Activated T-cell treated with anti-CD3 and anti-CD28 coated beads, Interleukin-2, amount 50 U/mL, for 72 hours (primary cell): ENCODE data around the gene TYROBP. TPM values are rescaled to one million over a fixed set of nuclear protein-coding genes. Genes with fewer than 3 reads are reported as not detected.

Experiments used
- ATAC-seq, 2 donors: fragments of 150-1000 bp; cut with Tn5 transposase; replicated peaks in 1 of 2; 2 replicates each; pipeline ENCODE4 v1.10.0; 2021; ENCODE audit warnings: moderate library complexity in 2 of 2, mild to moderate bottlenecking in 1 of 2
- DNase-seq, 2 donors: peaks; one replicate each; pipeline ENCODE4 v3.0.0; 2021 to 2022; ENCODE audit warnings: mixed read lengths in 1 of 2
- H3K27ac Mint-ChIP-seq: one replicate; pipeline ENCODE4 v1.8.0; 2022; ENCODE audit warnings: mild to moderate bottlenecking, moderate library complexity, mixed read lengths
- H3K27me3 Mint-ChIP-seq: one replicate; pipeline ENCODE4 v1.8.0; 2022; ENCODE audit warnings: low read depth, mixed read lengths
- H3K36me3 Mint-ChIP-seq, 2 donors: one replicate each; pipeline ENCODE4 v1.8.0; 2022; ENCODE audit warnings: mixed read lengths in 2 of 2, mild to moderate bottlenecking in 1 of 2; ENCODE audit not compliant: insufficient read depth in 2 of 2
- H3K4me1 Mint-ChIP-seq: one replicate; pipeline ENCODE4 v1.8.0; 2022; ENCODE audit warnings: low read depth, mixed read lengths
- H3K4me3 Mint-ChIP-seq, 2 donors: one replicate each; pipeline ENCODE4 v1.8.0; 2022; ENCODE audit warnings: mild to moderate bottlenecking in 2 of 2, mixed read lengths in 2 of 2, moderate library complexity in 2 of 2
- H3K9me3 Mint-ChIP-seq, 2 donors: one replicate each; pipeline ENCODE4 v1.8.0; 2022; ENCODE audit warnings: mixed read lengths in 2 of 2
- total RNA-seq, 2 donors: library from RNA; stranded (reverse); gene quantifications; one replicate each; pipeline ENCODE4 v1.2.3, GENCODE V29; 2022

The TYROBP gene
- total RNA-seq, 2 donors from 2014 or later = 1.3 TPM; not detected in 1

DNA sequence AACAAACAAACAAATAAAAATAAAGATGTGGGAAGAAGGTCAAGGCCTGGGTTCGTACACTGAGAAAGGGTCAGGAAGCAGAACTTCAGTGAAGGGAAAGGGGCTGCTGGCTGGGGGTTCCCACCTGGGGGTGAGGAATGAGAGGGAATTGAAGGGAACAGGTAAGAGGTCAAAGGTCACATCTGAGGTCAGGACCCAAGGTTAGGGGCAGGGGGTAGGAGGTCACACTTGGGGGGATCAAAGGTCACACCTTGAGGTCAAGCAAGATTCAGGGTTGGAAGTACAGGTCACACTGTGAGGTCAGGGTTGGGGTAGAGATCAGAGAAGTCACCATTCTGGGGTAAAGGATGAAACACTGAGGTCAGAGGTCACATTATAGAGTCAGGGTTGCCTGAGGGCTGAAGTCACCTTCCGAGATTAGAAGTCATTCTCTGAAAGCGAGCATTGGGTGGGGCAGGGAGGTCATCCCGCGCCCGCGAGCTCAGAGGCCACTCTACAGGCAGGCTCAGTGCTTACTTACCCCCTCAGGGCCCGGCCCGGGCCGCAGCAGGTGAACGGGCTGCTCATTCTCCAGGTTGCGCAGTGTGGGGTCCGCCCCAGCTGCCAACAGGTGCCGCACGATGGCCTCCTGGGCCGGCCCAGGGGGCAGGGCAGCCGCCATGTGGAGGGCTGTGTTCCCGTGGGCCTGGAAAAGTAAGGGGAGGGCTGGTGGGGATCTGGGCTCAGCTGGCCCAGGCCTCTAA lies 18.6 kb downstream of the TYROBP start:
- Mint-ChIP-seq H3K36me3 (peaks cover 16 to 45% of the 10 kb centered on the region in 2 donors), H3K27ac (no peak overlapping the region), H3K4me1 (peaks cover 15% of the 10 kb centered on the region), H3K9me3 (no peaks in the 10 kb centered on the region), H3K27me3 (no peaks in the 10 kb centered on the region), H3K4me3 (no peak overlapping the region)
- ATAC-seq (no peak), DNase-seq (no peak)

DNA sequence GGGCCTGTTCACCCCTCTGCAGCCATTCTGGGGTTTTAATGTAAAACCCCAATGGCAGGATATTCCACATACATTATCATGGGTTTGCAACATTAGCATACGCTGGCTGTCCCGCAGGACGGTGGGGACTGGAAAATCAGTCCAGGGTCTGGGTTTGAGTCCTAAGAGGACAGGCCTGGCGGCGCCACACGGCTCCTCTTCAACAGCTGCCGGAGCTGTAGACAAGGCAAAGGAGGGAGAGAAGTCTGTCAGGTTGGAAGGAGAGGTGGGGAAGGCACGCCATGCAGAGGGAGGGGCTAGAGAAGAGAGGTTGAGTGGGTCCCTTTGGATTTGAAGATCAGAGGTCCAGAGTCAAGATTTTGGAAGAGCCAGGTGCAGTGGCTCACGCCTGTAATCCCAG lies 19.7 kb downstream of the TYROBP start:
- H3K9me3 Mint-ChIP-seq = no peaks in the 10 kb centered on the region
- no peaks in the 10 kb centered on the region for H3K27me3 Mint-ChIP-seq
- no peak overlapping the region for H3K27ac Mint-ChIP-seq
- DNase-seq (no peak), ATAC-seq (no peak)
- H3K36me3 Mint-ChIP-seq = peaks cover 16 to 43% of the 10 kb centered on the region in 2 donors
- H3K4me3 Mint-ChIP-seq = no peak overlapping the region
- H3K4me1 Mint-ChIP-seq = peaks cover 21% of the 10 kb centered on the region

DNA sequence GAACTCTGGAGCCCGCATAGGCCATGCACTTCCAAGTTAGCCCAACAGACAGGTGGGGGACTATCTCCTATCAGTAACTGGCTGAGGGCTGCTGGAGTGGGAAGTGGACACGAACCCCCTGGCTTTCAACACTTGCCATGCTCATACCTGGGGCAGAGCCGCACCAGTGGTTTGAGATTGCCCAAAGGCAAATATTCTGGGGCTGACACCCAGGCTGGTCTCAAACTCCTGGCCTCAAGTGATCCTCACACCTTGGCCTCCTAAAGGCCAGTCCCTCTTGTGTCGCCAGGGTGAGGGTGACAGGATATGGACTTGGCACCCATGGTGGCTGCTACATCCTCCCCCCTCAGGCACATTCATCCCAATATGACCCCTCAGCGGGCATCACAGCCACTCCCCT lies 20.9 kb downstream of the TYROBP start:
- DNase-seq (no peak), ATAC-seq (no peak)
- Mint-ChIP-seq H3K36me3 (peaks cover 13 to 33% of the 10 kb centered on the region in 2 donors), H3K27ac (no peak overlapping the region), H3K9me3 (no peaks in the 10 kb centered on the region), H3K4me3 (no peak overlapping the region), H3K4me1 (peaks cover 15% of the 10 kb centered on the region), H3K27me3 (no peaks in the 10 kb centered on the region)

DNA sequence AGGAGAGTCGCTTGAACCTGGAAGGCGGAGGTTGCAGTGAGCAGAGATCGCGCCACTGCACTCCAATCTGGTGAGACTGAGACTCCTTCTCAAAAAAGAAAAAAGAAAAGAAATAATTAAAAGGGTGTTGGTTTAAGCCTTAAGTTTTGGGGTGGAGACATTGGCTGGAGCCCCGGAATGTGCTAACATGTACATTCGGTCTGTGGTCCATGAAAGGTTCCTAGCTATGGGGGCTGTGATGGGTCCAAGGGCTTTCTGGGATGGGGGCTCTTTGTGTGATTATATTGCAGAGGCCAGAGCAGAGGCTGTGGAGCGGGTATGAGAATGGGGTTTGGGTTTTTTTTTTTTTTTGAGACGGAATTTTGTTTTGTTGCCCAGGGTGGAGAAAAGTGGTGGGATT lies 22.2 kb downstream of the TYROBP start:
- peaks cover 15% of the 10 kb centered on the region for H3K4me1 Mint-ChIP-seq
- no peak overlapping the region for H3K4me3 Mint-ChIP-seq
- ATAC-seq (no peak), DNase-seq (no peak)
- H3K27me3 Mint-ChIP-seq = no peaks in the 10 kb centered on the region
- no peak overlapping the region for H3K27ac Mint-ChIP-seq
- peaks cover 12 to 27% of the 10 kb centered on the region in 2 donors for H3K36me3 Mint-ChIP-seq
- no peaks in the 10 kb centered on the region for H3K9me3 Mint-ChIP-seq

DNA sequence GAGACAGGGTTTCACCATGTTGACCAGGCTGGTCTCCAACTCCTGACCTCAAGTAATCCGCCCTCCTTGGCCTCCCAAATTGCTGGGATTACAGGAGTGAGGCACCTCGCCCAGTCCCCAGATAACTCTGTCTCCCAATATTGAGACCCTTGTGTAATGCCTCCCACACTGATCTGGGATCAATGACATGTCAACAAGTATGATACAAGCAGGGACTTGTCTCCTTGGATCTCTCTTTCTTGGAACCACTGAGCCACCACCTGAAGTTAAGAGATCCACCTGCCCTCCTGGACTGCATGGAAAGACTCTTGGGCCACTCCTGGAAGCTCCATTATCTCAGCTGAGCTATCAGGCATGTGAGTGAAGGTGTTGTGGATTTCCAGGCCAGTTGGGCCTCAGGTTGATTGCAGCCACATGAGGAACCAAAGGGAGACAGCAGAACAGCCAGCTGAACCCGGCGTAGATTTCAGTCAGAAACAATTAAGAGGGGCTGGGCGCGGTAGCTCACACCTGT lies 22.8 kb downstream of the TYROBP start:
- Mint-ChIP-seq H3K4me3 (no peak overlapping the region), H3K36me3 (peaks cover 8 to 24% of the 10 kb centered on the region in 2 donors), H3K27ac (no peak overlapping the region), H3K4me1 (peaks cover 15% of the 10 kb centered on the region), H3K27me3 (peaks cover 2% of the 10 kb centered on the region), H3K9me3 (no peaks in the 10 kb centered on the region)
- no peak for DNase-seq
- ATAC-seq = no peak

DNA sequence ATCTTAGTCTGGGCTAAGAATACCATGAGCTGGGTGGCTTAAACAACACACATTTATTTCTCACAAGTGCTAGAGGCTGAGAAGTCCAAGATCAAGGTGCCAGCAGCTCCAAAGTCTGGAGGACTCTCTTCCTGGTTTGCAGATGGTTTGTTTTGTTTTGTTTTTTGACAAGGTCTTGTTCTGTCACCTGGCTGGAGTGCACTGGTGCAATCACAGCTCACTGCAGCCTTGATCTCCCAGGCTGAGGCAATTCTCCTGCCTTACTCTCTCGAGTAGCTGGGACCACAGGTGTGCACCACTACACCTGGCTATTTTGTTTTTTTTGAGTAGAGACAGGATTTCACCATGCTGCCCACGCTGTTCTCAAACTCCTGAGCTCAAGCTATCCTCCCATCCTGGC lies 24.2 kb downstream of the TYROBP start:
- peaks cover 3 to 16% of the 10 kb centered on the region in 2 donors for H3K36me3 Mint-ChIP-seq
- H3K27me3 Mint-ChIP-seq = peaks cover 12% of the 10 kb centered on the region
- ATAC-seq (peak in 1 of 2 donors; percentile 5), DNase-seq (no peak)
- H3K4me3 Mint-ChIP-seq = no peak overlapping the region
- H3K27ac Mint-ChIP-seq = no peak overlapping the region
- H3K4me1 Mint-ChIP-seq = peaks cover 24% of the 10 kb centered on the region
- no peaks in the 10 kb centered on the region for H3K9me3 Mint-ChIP-seq

DNA sequence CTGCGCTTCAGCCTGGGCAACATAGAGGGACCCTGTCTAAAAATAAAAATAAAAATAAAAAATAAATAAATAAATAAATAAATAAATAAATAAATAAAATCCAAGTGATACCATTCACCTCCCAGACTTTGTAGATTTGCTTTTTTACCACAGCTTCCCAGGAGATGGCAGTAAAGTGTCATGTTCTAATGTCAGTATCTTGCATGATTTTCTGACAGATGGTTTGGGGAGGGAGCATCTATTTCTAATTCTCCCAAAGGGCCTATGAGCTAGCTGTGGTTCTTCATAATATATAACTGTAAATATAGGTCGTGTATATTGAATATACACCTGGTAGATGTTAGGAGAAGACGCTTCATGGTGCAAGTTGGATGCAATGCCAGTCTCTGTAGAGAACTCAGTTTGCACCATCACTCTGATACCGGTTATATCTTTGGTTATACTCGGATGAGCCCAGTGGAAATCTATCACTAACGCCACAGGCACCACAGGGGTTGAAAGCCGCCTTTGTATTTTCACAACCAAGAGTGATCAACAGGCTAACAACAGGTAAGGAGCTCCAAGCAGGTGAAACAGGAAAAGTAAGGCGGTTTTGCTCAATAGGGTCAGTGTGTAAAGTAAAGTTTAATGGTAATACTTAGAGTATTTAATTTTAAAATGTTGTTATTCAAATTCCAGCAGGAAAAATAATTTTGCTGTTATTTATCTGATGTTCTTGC lies 25.8 kb downstream of the TYROBP start:
- no peaks in the 10 kb centered on the region for H3K9me3 Mint-ChIP-seq
- ATAC-seq (peak; percentile 25 to 49), DNase-seq (peak in 1 of 2 donors; percentile 48)
- H3K27ac Mint-ChIP-seq = peak overlapping the region; percentile 10
- peaks cover 15% of the 10 kb centered on the region for H3K4me1 Mint-ChIP-seq
- H3K36me3 Mint-ChIP-seq = peaks cover 0 to 6% of the 10 kb centered on the region in 2 donors
- peaks cover 19% of the 10 kb centered on the region for H3K27me3 Mint-ChIP-seq
- no peak overlapping the region for H3K4me3 Mint-ChIP-seq

DNA sequence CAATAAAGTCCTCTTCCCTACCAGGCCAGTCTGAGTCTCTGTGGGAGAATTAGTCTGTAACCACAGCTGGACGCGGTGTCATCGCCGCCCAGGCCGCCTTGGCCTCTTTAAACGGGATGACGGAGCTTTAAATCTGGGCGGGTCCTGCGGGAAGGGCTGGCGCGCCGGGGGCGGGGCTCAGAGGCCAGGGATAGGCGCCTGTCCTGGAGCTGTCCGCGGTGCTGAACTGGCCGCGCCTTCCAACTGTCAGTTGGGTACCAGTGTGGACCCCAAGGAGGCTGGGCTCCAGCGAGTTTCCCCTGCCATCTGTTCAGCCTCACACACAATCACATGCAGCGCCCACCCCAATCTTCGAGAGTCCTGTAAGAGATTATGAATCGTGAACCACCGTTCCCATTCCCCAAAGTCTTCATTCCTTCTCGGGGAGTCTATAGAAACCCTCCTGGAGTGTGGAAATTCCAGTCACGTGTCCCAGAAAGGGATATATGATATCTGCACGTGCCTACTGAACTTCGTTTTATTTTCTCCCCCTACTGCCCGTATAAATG lies 28.3 kb downstream of the TYROBP start:
- H3K9me3 Mint-ChIP-seq = no peaks in the 10 kb centered on the region

DNA sequence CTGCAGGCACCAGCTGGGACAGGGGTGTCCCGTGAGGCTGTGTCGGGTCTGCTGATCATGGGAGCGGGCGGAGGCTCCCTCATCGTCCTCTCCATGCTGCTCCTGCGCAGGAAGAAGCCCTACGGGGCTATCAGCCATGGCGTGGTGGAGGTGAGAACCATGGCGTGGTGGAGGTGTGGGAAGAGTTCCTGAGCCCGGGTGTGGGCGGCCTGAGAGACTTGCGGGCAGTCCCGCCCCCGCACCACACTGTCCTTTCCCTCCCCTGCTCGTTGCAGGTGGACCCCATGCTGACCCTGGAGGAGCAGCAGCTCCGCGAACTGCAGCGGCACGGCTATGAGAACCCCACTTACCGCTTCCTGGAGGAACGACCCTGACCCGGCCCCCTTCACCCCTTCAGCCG lies 29.0 kb downstream of the TYROBP start:
- no peak overlapping the region for H3K27ac Mint-ChIP-seq
- H3K9me3 Mint-ChIP-seq = no peaks in the 10 kb centered on the region
- no peak for ATAC-seq
- H3K4me1 Mint-ChIP-seq = peaks cover 12% of the 10 kb centered on the region
- H3K27me3 Mint-ChIP-seq = peaks cover 19% of the 10 kb centered on the region
- DNase-seq = no peak
- H3K36me3 Mint-ChIP-seq = no peaks in the 10 kb centered on the region
- H3K4me3 Mint-ChIP-seq = no peak overlapping the region

More for the DNA sequence above, 28.3 kb downstream of the TYROBP start:
- peak; percentile 71 to 81 for ATAC-seq
- Mint-ChIP-seq H3K4me1 (peaks cover 15% of the 10 kb centered on the region), H3K27me3 (peaks cover 19% of the 10 kb centered on the region), H3K27ac (no peak overlapping the region), H3K4me3 (peak overlapping the region in 1 of 2 donors; percentile 17), H3K36me3 (no peaks in the 10 kb centered on the region)
- DNase-seq = peak; percentile 86 to 88

DNA sequence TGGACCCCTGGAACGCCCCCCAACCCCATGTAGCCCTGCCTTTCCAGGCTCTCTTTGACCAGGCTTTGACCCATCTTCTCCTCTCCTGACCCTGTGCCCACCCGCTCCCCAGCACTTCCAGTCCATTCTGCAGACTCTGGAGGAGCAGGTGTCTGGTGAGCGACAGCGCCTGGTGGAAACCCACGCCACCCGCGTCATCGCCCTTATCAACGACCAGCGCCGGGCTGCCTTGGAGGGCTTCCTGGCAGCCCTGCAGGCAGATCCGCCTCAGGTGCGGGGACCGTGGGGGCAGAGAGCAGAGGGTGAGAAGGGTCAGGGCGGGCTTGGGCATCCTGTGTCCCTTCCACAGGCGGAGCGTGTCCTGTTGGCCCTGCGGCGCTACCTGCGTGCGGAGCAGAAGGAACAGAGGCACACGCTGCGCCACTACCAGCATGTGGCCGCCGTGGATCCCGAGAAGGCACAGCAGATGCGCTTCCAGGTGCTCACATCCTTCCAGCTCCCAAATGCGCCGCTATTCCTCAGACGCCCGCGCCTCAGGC lies 33.6 kb downstream of the TYROBP start:
- Mint-ChIP-seq H3K4me1 (peaks cover 13% of the 10 kb centered on the region), H3K27me3 (peaks cover 23% of the 10 kb centered on the region), H3K36me3 (no peaks in the 10 kb centered on the region), H3K27ac (no peak overlapping the region), H3K4me3 (no peak overlapping the region), H3K9me3 (no peaks in the 10 kb centered on the region)
- ATAC-seq (no peak), DNase-seq (no peak)

DNA sequence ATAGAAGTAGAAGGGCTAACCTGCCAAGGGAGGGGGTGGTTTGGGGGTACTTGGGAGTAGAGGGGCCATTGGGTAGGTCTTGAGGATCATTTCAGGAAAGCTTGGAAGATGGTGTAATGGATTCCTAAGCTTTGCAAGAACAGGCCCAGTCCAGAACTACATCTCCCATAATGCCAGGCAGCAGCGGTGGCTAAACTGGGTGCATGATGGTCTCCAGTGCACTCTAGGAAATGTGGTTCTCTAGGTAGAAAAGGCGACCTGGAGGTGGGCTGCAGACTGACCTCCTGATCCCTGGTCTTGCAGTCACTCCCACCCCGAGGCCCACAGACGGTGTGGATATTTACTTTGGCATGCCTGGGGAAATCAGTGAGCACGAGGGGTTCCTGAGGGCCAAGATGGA lies 35.9 kb downstream of the TYROBP start:
- Mint-ChIP-seq H3K4me3 (no peak overlapping the region), H3K9me3 (peaks cover 0 to 1% of the 10 kb centered on the region in 2 donors), H3K27ac (no peak overlapping the region), H3K4me1 (peaks cover 18% of the 10 kb centered on the region), H3K27me3 (peaks cover 29% of the 10 kb centered on the region), H3K36me3 (no peaks in the 10 kb centered on the region)
- no peak for DNase-seq
- ATAC-seq = no peak

DNA sequence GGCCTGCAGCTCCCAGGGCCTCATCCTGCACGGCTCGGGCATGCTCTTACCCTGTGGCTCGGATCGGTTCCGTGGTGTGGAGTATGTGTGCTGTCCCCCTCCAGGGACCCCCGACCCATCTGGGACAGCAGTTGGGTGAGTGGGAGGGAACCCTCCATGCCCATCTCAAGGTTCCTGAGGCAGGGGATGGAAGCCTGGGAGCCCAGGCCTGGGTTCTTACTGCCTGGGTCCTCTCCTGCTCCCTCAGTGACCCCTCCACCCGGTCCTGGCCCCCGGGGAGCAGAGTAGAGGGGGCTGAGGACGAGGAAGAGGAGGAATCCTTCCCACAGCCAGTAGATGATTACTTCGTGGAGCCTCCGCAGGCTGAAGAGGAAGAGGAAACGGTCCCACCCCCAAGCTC lies 36.5 kb downstream of the TYROBP start:
- peaks cover 32% of the 10 kb centered on the region for H3K27me3 Mint-ChIP-seq
- H3K4me3 Mint-ChIP-seq = no peak overlapping the region
- peaks cover 0 to 1% of the 10 kb centered on the region in 2 donors for H3K9me3 Mint-ChIP-seq

DNA sequence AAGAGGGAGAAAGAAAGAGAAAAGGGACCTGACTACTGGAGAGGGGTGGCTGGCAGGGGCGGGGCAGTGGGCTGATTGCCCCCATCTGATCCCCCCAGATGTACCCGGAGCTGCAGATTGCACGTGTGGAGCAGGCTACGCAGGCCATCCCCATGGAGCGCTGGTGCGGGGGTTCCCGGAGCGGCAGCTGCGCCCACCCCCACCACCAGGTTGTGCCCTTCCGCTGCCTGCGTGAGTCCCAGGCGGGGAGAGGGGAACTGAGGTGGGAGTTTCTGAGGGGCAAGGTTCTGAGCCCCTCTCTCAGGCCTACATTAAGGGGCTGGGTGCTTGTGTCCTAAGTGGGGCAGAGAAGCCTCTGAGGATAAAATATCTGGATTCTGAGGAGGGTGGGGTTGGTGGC lies 37.3 kb downstream of the TYROBP start:
- peaks cover 0 to 1% of the 10 kb centered on the region in 2 donors for H3K9me3 Mint-ChIP-seq
- peak overlapping the region in 1 of 2 donors; percentile 90 for H3K4me3 Mint-ChIP-seq
- peaks cover 41% of the 10 kb centered on the region for H3K27me3 Mint-ChIP-seq

More for the DNA sequence above, 36.5 kb downstream of the TYROBP start:
- ATAC-seq (no peak), DNase-seq (no peak)
- Mint-ChIP-seq H3K4me1 (peaks cover 18% of the 10 kb centered on the region), H3K27ac (no peak overlapping the region), H3K36me3 (no peaks in the 10 kb centered on the region)

More for the DNA sequence above, 37.3 kb downstream of the TYROBP start:
- no peak for DNase-seq
- H3K27ac Mint-ChIP-seq = no peak overlapping the region
- no peak for ATAC-seq
- H3K36me3 Mint-ChIP-seq = no peaks in the 10 kb centered on the region
- peaks cover 18% of the 10 kb centered on the region for H3K4me1 Mint-ChIP-seq
